ENCODE data around the gene PRELID3B.

Gene PRELID3B

GRCh38 chr20:58985656-58986055 lies 56.9 kb downstream of the PRELID3B start:
- DNase-seq (ENCODE audit: low read depth), result no peak
- no peak overlapping the region for H3K4me3 ChIP-seq (ENCODE audit: low read depth, low read length)

- H3K4me3 ChIP-seq (ENCODE audit: low read depth, low read length), result no peak overlapping the region
- DNase-seq (ENCODE audit: low read depth), result no peak
Observed at GRCh38 chr20:58984691-58985090, 57.9 kb downstream of the PRELID3B start.
